CD4-positive, alpha-beta T cell treated with Interleukin-6 at 100 ng/mL for 8 hours (primary cell): Measurements from ENCODE around the gene ZBTB24.
A peak's percentile ranks its signal among the peaks of the same experiment; 100 is the strongest.
"Not testable (repeated sequence)": the region's sequence is repeated elsewhere in the genome, so short reads cannot be mapped to it uniquely, and the experiment has no call there.

ENCODE experiments used
- DNase-seq: peaks from one replicate; pipeline ENCODE4 v3.0.0-alpha.2; 2020; ENCODE audit warnings: mixed read lengths, low spot score

ZBTB24 gene

DNA sequence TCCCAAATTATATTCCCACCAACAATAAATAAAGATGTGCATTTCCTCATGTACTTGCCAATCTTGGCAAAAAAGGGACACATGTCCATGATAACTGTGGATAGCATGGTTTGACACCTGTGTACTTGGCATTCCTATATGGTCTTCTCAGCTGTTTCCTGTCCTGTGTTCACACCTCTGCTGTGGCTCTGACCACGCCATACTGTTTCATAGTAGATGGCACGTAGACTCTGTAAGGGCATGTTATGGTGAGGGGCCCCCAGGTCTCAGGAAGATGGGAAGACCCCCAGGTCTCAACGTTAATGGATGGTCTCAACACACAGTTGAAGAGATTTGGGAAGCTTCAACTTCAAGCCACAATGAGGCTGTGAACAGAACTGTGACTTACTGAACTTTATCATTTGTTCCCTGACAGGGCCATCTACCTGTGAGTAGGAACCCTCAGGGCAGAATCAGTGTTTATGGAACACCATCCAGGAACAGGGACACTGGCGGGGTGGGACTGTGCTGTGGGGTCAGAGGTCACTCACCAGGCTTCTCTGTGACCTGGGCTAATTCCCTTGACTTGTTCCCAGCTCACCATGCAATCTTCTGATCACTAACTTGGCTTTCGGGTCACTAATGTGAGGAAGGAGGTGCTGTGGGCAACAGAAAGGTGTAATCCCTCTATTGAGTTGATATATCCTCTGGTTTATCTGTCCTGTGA is 11.8 kb downstream of the ZBTB24 start:
- no peak for DNase-seq

DNA sequence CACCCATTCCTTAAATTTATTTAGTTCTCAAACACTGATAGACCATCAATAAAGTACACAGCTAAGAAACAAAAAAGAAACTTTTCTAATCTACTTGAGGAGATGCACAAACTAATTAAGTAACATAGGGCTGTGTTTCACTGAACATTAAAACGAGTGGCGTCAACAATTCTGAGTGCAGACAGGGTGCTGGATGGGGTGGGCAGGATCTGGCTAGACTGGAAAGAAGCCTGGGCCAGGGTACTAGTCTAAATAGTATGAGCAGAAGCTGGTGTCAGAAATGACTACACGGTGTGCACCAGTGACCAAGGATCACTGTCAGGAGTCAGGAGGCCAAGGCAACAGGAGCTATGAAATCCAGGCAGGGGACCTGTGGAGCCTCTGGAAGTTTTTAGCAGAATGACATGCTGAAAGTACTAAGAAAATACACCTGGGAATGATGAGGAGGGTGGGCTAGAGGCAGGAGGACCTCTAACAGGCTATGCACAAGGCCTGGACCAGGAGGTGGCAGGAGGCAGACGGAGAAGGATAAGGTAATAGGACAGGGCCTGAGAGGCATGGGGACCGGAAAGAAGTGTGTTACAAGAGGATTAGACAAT is 13.3 kb downstream of the ZBTB24 start:
- no peak for DNase-seq

DNA sequence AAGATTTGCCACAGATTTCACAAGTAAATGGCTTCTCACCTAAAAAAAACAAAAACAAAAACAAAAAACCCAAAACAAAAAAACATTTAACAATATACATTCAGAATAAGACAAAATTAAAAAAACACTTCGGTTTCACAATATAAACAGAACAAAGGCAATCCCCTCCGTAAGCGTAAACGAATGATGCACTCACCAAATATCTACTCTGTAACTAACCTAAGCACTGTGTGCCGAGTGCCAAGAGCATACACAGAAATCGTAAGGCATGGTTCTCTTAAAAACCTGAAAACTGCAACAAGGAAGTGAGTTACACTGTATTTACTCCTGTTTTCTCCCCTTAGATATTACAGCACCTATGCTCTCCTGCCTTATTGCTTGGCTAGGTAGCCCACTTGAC is 15.3 kb downstream of the ZBTB24 start:
- no peak for DNase-seq

DNA sequence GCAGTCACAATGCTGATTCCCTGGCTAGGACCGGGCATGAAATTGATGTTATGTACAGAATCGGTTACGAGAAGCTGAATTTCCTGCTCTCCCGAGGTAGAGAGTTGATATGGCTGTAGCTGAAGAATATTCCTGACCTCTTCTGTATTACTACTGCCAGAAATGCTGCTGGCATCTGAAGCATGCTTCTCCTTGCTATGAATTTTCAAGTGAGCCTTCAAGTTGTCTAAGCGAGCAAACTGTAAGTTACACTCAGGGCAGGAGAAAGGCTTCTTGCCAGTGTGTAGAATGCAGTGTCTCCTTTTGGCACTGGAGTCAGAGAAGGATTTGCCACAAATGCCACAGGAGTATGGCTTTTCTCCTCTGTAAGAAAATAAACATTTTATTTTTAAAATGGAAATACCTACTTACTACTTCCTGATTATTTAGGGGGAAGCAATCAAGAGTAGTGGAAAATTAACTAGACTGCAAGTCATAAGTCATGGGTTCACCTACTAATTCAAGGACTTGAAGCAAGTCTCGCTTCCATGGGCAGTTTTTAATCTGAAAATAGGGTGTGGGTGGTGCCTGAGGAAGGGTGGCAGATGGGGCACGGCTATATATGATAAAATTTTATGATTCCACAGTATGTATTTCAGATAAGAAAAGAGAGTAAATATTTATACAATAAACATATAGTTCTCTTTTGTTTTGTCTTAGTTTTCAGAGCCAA is 16.7 kb downstream of the ZBTB24 start:
- DNase-seq = no peak

DNA sequence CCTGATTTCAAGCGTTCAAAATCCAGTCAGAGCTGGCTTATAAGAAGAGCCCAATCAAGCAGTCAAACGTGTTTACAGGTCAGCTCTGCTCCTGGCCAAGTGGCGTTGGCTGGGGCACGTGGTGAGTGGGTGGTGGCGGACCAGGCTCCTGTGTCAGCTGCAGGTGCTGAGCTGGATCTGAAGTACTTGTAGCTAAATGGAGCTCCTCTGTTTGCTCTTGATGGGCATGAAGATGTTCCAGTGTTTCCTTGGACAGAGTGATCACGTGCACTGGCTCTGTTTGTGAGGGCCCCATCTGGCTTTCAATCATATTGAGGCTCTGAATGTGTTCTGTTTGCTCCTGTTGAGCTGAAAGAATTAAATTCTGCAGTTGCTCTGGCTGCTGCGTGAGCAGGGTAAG is 17.2 kb downstream of the ZBTB24 start:
- DNase-seq = no peak

DNA sequence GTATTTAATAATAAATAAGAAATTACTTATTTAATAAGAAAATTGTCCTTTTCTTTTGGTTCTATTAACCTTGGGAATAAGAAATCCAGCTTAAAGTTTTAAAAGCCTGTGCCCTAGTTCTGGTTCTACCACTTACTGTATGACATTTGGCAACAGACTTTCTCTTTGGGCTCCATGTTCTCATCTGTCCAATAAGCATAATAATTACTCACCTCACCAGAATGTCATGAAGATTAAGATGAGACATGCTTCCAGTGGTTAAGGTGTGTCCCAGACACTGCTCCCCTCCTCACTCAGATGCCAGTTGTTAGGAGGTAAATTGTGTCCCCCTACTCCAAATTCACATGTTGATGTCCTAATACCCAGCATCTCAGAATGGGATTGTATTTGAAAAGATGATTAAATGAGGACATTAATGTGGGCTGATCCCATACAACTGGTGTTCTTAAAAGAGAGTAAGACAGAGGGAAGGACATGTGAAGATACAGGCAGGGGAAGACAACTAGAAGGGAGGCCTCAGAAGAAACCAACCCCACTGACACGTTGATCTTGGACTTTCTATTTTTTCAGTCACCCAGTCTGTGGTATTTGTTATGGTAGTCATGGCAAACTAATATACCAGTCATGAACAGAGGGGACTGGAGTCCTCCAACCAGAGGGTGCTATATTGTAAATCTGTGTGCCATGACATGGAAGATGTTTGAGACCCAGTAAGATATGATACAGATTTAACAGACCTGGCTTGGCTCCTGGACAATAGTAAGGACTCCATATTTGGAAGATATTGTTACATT is 21.1 kb downstream of the ZBTB24 start:
- DNase-seq = no peak

DNA sequence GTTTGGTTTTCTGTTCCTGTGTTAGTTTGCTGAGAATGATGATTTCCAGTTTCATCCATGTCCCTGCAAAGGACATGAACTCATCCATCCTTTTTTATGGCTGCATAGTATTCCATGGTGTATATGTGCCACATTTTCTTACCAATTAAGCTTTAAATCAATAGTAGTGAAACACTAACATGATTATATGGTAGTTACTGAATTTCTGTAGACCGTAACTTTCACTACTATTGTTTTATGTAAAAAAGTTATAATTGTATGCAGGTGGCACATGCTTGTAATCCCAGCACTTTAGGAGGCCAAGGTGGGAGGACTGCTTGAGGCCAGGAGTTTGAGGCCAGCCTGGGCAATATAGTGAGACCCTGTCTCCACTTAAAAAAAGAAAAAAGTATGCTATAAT is 21.8 kb downstream of the ZBTB24 start:
- DNase-seq = not testable (repeated sequence)

DNA sequence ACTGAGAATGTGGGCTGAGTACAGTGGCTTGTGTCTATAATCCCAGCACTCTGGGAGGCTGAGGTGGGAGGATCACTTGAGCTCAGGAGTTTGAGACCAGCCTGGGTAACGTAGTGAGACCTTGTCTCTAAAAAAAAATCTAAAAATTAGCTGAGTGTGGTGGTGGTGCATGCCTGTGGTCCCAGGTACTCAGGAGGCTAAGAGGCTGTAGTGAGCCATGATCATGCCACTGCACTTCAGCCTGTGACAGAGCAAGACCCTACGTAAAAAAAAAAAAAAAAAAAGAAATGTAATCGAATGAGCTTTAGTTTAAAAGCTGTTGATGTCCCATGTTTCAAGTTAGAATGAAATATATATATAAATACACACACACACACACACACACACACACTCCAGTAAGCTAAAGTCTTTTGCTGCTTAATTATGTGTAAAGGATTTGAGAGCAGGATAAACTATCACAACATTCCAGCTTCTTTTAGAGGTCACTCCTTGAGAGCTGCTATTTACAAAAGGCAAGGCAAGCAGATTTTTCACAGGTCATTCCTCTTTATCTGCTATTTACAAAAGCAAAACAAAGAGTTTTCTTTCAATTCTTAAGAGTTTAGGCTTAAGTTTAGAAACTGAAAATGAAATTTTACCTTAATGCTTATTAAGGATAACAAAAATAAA is 22.7 kb downstream of the ZBTB24 start:
- no peak for DNase-seq

DNA sequence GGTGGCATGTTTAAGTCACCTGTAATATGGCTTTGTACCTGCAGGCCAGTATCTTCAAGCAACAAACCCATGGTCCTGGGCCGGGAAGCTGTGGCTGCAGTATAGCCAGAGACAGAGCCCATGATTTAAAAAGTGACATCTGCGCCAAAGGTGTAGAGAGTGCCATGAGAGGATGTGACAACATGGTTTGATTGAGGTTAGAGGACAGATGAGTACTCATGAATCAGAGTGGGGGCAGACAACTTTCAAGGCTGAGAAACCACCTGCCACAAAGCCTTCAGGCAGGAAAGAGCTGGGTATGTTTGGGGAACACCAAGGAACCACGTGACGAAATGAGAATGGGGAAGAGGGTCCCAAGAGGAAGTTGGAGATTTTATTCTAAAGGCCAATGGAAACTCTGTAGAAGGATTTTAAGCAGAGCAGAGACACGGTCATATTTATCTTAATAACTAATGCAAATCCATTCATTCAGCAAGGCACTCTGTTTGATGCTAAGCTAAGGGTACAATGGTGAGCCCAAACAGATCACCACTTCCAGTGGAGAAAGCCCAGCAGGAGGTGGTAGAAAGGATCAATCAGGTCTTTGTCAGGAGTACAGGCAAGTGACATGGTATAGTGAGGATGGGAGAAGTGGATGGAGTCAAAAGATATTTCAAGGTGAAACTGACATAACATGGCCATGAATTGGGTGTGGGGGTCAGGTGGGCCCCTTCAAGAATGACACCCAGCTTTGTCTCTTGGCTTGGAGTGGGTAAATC is 24.1 kb downstream of the ZBTB24 start:
- DNase-seq = peak; percentile 43

DNA sequence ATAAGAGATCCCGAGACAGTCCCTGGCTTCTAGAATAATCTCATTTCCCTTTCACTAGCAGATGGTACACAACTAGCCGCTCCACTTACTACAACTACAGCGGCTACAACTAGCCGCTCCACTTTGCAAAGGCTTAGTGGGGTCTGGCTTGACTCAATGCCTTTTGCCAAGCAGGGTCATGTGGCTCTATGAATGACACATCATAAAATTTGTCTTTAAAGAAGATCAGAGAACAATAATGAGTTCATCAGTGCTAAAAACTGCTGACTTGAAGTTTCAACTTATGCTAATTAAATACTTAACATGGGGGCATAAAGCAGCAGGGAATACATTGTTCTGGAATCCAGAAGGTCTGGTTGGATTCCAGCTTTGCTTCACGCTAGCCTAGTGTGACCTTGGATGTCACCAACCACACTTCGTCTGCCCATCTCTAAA is 25.4 kb downstream of the ZBTB24 start:
- no peak for DNase-seq

DNA sequence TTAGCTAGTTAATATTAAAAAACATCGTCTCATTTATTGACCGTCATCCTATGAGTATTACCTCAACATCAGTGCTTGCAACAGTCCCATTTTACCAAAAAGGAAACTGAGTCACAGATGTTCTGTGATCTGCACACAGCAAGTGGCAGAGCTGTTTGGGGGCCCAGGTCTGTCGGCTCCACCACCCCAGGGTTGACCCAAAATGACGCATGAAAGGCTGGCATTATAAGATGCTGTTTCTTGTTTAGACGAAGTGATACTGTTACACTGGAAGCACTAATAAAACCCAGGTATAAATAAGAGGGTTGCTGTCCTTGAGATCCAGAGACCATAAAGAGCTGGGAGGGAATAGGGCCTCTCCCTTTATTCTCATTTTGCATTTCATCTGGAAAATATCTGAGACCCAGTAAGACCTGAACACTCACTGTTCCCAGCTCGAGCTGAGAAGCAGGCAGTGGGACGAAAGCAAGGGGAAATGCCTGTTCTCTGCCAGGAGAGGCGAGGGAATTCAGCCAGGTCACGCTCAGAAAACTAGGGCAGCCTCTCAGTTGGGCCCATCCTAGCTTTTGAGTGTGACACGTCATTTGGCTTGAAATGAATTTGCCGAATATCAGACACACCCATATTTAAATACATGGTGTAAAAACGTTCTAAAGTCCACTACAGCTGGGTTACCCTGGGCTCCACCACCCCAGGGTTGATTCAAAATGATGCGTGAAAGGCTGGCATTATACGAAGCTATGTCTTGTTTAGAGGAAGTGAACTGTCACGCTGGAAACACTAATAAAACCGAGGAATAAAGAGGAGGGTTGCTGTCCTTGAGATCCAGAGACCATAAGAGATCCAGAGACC is 26.1 kb downstream of the ZBTB24 start:
- no peak for DNase-seq

DNA sequence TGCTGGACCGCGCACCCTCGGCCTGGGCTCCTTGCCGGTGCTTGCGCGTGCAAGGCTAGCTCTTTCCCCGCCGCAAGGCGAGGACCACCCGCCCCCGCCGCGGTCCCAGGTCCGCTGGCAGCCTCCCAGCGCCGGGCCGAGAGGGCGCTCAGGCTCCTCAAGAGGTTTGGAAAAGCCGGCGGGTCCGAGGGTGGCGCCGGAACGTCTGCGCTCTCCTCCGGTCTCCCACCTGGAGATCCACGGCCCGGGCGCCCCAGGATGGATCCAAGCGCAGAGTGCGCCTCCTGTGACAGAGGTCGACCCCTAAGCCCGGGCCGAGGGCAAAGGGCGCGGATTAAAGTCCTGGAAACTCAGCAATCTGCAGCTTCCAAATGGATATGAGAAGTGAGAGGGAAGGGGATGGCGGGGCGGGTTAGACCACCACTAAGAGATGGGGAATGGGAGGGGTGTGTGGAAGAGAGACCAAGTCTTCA is 26.9 kb downstream of the ZBTB24 start:
- no peak for DNase-seq

DNA sequence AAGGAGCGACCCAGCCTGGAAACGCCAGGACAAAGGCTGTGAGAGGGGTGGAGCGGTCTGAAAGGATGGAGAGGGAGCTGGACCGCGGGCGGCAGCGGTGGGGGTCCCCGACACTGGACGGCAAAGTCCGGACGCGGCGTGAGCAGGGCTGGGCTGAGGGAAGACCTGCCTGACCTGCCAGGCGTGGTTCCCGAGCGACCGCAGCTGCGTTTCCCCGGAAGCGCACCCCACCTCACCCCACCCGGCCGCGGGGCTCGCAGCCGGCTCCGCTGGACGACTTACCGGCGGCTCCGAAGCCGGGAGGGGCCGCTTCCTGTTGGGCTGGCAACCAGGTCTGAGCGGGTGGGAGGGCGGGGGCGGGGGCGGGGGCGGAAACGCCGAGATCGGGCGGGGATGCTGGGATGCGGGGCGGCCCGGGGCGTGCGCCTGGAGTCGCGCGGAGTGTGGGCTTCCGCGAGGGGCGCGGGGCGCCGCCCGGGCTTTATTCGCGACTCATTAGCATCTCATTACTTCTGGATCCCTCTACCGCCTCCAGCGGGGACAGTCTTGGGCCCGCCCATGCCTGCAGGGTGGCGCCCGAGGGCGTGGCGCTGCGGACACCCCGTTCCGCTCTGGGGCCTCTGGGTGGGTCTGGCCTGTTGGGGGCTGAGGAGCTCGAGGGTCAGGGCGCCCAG is 27.4 kb downstream of the ZBTB24 start, which contains the start of gene MICAL1:
Gene MICAL1 (minus strand): TSS at position 336 of the 674 bp plus-strand sequence. CDS start 1,576 bp downstream, outside the sequence.
- DNase-seq = peak; percentile 80

DNA sequence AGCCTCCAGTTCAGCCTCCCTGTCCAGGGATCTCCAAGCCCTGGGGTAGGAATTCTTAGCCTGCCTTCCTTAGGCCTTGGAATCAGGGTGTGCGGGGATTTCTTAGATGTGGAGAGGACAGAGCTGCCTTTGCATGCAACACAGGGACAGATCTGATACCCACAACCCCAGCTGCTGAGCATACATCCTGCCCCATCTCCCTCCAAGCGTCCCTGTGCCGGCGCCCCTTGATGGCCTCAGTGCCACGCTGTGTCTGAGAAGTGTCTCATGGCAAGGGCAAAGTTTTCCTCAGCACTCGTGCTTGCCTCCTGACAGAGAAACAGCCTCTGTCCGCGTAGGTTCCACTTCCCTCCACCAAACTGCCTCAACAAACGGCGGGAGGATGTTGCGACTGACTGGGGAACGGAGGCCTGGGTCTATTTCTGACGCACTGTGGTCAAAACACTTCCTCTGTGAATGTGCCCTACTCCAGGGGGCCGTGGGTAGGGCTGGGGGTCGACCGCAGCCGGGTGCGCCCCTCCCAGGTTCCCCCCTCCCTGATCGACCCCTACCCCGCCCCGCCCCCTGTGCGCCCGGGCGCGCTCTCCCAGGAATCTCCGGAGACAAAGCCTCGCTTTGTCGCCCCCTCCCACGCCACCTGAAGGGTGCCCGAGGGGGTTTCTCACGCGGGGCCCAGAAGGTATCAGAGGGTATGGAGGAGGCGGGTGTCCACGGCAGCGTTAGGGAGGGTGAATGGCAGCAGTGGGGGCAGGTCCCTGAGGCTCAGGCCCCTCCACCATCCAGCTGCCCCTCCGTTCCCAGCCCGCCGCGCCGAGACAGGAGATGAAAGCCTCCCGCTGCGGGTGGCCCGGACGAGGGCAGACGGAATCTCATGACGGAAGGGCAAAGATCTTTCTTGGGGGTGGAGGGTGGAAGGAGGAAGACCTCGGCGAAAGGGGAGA is 28.3 kb downstream of the ZBTB24 start:
- peak; percentile 68 for DNase-seq

DNA sequence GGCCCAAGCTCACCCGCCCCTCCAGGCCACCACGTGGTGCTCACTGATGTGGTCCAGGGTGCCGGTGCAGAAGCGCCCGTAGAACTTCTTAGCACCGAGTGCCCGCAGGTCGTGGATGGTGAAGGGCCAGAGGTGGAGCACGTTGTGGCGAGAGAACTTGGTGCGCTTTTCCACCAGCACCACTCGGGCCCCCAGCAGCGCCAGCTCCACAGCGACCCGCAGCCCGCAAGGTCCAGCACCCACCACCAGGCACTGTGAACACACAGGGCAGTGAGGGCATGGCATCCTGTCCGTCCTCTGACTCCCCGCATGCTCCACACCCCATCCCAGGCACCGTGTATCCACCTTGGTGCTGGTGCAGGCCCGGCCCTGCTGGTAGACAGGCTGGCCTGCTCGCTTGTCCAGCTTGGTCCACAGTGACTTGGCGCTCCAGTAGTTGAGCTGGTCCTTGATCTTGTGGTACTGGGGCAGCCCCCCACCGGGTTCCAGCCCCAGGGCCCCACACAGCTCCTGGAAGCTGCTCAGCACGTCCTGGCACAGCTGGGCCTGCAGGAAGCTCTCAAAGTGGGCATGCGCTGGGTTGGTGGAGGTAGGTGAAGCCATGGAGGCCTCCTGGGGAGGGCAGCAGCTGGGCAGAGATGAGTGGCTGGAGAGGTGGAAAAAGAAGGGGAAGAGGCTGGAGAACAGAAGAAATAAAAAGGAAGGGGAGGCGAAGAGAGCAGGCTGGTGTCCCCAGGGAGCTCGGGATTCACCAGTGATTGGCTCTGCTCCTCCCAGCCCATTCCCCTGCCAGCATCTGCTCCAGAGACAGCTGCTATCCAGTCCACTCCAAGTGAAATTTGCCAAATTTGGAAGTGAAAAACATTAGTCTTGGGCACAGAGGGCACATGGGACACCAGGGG is 29.2 kb downstream of the ZBTB24 start:
- no peak for DNase-seq

DNA sequence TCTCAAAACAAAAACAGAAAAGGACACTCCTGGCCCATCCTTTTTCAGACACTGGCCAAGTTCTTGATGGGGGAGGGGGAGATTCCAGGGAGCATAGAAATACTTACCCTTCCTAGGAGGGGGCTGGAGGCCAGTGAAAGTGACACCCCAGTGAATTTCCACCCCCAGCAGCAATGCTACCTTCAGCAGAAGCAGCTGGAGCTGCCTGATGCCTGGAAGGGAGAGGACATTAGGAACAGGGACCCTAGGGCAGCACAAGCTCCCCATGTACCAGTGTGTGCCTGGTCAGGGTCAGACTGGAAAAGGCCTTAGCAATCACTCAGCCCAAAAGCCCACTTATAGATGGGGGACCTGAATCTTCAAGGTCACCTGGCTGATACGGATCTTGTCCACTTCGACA is 29.9 kb downstream of the ZBTB24 start:
- DNase-seq = no peak

DNA sequence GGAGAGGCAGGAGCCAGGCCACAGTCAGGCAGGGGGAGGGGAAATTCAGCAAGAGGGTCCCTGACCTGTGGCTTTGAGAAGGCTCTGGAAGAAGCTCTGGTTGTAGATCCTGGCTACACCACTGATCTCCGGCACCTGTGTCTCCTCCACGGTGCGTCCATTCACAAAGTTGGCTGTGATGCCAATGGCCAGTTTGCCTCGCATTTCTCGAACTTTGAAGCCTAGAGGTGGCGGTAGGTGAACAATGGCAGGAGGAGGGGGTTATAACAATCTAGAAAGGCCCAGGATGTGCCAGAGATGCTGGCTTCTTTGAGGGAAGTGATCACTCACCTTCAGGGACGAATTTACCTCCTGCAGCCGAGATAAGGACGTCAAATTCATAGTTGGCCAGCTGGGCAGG is 30.8 kb downstream of the ZBTB24 start:
- DNase-seq = no peak
